ENCODE data around the gene ATP8B2.
"Not testable (repeated sequence)": the region's sequence is repeated elsewhere in the genome, so short reads cannot be mapped to it uniquely, and the experiment has no call there.

The ATP8B2 gene

GRCh38 chr1:154318386-154318785, 6.9 kb upstream of the ATP8B2 start:
- no peak for DNase-seq (ENCODE audit: extremely low spot score)
- ChIA-PET POLR2A (no interaction called here), CTCF (no interaction called here)
- no peak for TF ChIP-seq L3MBTL2 (conservative IDR thresholded peaks at IDR 0.05)
- no peak for TF ChIP-seq FOXK2 (IDR thresholded peaks at IDR 0.05)
- no peak for TF ChIP-seq CTBP1 (IDR thresholded peaks at IDR 0.05; ENCODE audit: borderline replicate concordance)
- no peak for TF ChIP-seq ELF4 (IDR thresholded peaks at IDR 0.05)
- no peak for TF ChIP-seq TARDBP (IDR thresholded peaks at IDR 0.05)
- TF ChIP-seq ZNF384 (IDR thresholded peaks at IDR 0.05), result no peak
- TF ChIP-seq SP1 (IDR thresholded peaks at IDR 0.05), result no peak
- TF ChIP-seq FOXM1 (IDR thresholded peaks at IDR 0.05; ENCODE audit: borderline replicate concordance), result no peak
- TF ChIP-seq, protein P1, sequence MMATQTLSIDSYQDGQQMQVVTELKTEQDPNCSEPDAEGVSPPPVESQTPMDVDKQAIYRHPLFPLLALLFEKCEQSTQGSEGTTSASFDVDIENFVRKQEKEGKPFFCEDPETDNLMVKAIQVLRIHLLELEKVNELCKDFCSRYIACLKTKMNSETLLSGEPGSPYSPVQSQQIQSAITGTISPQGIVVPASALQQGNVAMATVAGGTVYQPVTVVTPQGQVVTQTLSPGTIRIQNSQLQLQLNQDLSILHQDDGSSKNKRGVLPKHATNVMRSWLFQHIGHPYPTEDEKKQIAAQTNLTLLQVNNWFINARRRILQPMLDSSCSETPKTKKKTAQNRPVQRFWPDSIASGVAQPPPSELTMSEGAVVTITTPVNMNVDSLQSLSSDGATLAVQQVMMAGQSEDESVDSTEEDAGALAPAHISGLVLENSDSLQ (IDR thresholded peaks at IDR 0.05), result no peak
- TF ChIP-seq HDGF (IDR thresholded peaks at IDR 0.05; ENCODE audit: borderline replicate concordance), result no peak

GRCh38 chr1:154320882-154321608, 4.3 kb upstream of the ATP8B2 start, which contains the start of gene AQP10:
TSS of gene AQP10 (plus strand) at chr1:154321093. CDS start at chr1:154321156, 63 bp downstream.
- ChIA-PET POLR2A (no interaction called here), CTCF (interaction anchor here (0.6 kb wide), 2 partner anchors 14 to 103 kb away, joined by 3 read pairs; no protein-coding TSS in a partner anchor)
- DNase-seq (ENCODE audit: extremely low spot score), result no peak
- TF ChIP-seq ARNT (IDR thresholded peaks at IDR 0.05) (no peak), SUZ12 (IDR thresholded peaks at IDR 0.05) (no peak), FOXK2 (IDR thresholded peaks at IDR 0.05) (no peak), NFRKB (IDR thresholded peaks at IDR 0.05) (no peak), HDGF (IDR thresholded peaks at IDR 0.05; ENCODE audit: borderline replicate concordance) (no peak), FOXA1 (IDR thresholded peaks at IDR 0.05) (no peak), LEF1 (IDR thresholded peaks at IDR 0.05; ENCODE audit: borderline replicate concordance) (no peak), CTBP1 (IDR thresholded peaks at IDR 0.05; ENCODE audit: borderline replicate concordance) (no peak), L3MBTL2 (conservative IDR thresholded peaks at IDR 0.05) (no peak), ZNF384 (IDR thresholded peaks at IDR 0.05) (no peak), SP1 (IDR thresholded peaks at IDR 0.05) (no peak), FOXM1 (IDR thresholded peaks at IDR 0.05; ENCODE audit: borderline replicate concordance) (no peak), ELF4 (IDR thresholded peaks at IDR 0.05) (no peak)

- DNase-seq (ENCODE audit: extremely low spot score); POLR2A ChIA-PET; CTCF ChIA-PET: not testable (repeated sequence)
Measured at GRCh38 chr1:154321609-154321934, 3.8 kb upstream of the ATP8B2 start.

DNA sequence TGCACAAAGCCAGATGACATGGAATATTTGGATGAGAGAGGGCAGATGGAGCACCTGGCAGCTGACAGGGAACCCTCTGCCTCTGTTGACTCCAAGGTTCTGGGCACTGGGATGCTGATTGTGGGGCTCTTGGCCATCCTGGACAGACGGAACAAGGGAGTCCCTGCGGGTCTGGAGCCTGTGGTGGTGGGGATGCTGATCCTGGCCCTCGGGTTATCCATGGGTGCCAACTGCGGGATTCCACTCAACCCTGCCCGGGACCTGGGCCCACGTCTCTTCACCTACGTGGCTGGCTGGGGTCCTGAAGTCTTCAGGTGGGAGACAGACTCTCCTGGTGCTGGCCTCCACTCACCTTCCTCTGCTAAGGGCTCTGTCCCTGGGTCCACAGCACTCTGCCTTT, 1.8 kb upstream of the ATP8B2 start:
- DNase-seq (ENCODE audit: extremely low spot score), result no peak
- ChIA-PET CTCF (interaction anchor here (4.2 kb wide), 1 partner anchor 12 kb away, joined by 65 read pairs; no protein-coding TSS in a partner anchor), POLR2A (no interaction called here)
- no peak for TF ChIP-seq L3MBTL2 (conservative IDR thresholded peaks at IDR 0.05)
- TF ChIP-seq SUZ12 (IDR thresholded peaks at IDR 0.05), result no peak
- TF ChIP-seq NFRKB (IDR thresholded peaks at IDR 0.05), result no peak
- TF ChIP-seq FOXA1 (IDR thresholded peaks at IDR 0.05), result no peak
- TF ChIP-seq, protein P1 (IDR thresholded peaks at IDR 0.05), result no peak
- no peak for TF ChIP-seq ZNF384 (IDR thresholded peaks at IDR 0.05)
- TF ChIP-seq SP1 (IDR thresholded peaks at IDR 0.05), result no peak
- no peak for TF ChIP-seq LEF1 (IDR thresholded peaks at IDR 0.05; ENCODE audit: borderline replicate concordance)
- TF ChIP-seq ARNT (IDR thresholded peaks at IDR 0.05), result no peak
- no peak for TF ChIP-seq HDGF (IDR thresholded peaks at IDR 0.05; ENCODE audit: borderline replicate concordance)
- TF ChIP-seq FOXM1 (IDR thresholded peaks at IDR 0.05; ENCODE audit: borderline replicate concordance), result no peak
- TF ChIP-seq FOXK2 (IDR thresholded peaks at IDR 0.05), result no peak
- no peak for TF ChIP-seq CTBP1 (IDR thresholded peaks at IDR 0.05; ENCODE audit: borderline replicate concordance)
- no peak for TF ChIP-seq TARDBP (IDR thresholded peaks at IDR 0.05)

- CTCF ChIA-PET, result interaction anchor here (1.3 to 4.2 kb wide), 3 partner anchors 11 to 230 kb away, joined by 3 to 65 read pairs (median 4); no protein-coding TSS in a partner anchor
- POLR2A ChIA-PET, result interaction anchor here (2.5 kb wide), 1 partner anchor 11 kb away, joined by 24 read pairs; no protein-coding TSS in a partner anchor
- no peak for TF ChIP-seq ARNT (IDR thresholded peaks at IDR 0.05)
- no peak for TF ChIP-seq ZNF384 (IDR thresholded peaks at IDR 0.05)
- TF ChIP-seq SUZ12 (IDR thresholded peaks at IDR 0.05), result no peak
- TF ChIP-seq HDGF (IDR thresholded peaks at IDR 0.05; ENCODE audit: borderline replicate concordance), result no peak
- no peak for TF ChIP-seq CTBP1 (IDR thresholded peaks at IDR 0.05; ENCODE audit: borderline replicate concordance)
- no peak for TF ChIP-seq FOXM1 (IDR thresholded peaks at IDR 0.05; ENCODE audit: borderline replicate concordance)
- no peak for TF ChIP-seq BHLHE40 (IDR thresholded peaks at IDR 0.05; ENCODE audit: borderline replicate concordance)
- no peak for TF ChIP-seq SP1 (IDR thresholded peaks at IDR 0.05)
- TF ChIP-seq NFRKB (IDR thresholded peaks at IDR 0.05), result no peak
- TF ChIP-seq FOXA1 (IDR thresholded peaks at IDR 0.05), result no peak
- no peak for TF ChIP-seq L3MBTL2 (conservative IDR thresholded peaks at IDR 0.05)
- TF ChIP-seq, protein P1 (IDR thresholded peaks at IDR 0.05), result no peak
- no peak for TF ChIP-seq LEF1 (IDR thresholded peaks at IDR 0.05; ENCODE audit: borderline replicate concordance)
- no peak for TF ChIP-seq ELF4 (IDR thresholded peaks at IDR 0.05)
- no peak for TF ChIP-seq TARDBP (IDR thresholded peaks at IDR 0.05)
- DNase-seq (ENCODE audit: extremely low spot score), result no peak
Measured at GRCh38 chr1:154324241-154324640, 1.1 kb upstream of the ATP8B2 start.
